HK-2 (cell line): ENCODE results near the gene TLE4.
"Not testable (repeated sequence)": the region's sequence is repeated elsewhere in the genome, so short reads cannot be mapped to it uniquely, and the experiment has no call there.

Experiments
- DNase-seq: peaks from one replicate; pipeline ENCODE4 v3.0.0-alpha.2; 2018; ENCODE audit not compliant: unreplicated experiment

TLE4 gene

DNA sequence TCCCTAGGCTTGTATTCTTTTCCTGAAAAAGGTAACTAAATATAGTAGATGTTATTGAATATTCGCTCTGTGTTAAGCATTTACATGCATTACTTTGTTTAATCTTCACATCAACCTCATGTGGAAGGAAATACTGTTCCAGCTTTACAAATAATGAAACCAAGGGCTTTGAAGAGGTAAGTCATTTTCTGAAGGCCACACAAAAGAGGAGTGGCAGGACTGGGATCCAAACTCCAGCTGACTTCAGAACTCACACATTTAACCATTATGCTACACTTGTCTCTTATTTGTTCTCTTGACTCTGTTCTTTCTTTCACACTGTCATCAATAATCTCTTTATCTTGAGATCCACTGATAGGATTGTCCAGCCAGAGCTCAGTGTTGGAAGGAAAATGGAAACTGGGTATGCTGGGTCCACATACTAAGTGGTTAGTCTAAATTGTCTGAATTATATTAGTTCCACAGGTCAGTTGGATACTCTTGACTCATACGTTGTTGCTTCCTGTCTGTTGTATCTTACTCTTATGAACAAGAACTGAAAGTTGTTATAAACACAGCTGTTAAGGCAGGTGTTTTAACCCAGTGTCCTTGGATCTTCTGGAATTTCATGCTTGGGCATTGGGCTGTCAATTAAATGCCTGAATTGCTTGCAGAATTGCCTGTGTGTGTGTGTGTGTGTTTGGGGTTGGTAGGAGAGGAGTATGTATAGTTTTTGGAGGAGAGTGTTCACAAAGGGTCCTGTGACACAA, 65.6 kb downstream of the TLE4 start:
- no peak for DNase-seq

DNA sequence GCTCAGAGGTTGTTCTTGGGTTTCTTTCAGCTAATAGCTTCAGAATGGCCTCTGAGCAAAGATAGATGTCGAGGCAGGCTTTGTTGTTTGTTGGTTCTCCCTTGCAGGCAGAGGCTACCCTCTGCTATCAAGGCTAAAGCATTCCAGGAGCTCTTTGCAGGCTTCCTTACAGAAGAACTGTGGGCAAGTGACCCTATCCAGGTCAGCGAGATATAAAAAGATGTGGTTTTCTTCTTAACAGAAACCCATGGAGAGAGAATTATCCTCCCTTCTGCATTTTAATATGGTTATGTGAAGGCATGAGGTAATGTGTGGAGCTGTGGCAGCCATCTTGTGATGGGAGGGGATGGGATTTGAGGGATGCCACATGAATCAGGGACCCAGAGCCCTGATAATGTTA, 67.0 kb downstream of the TLE4 start:
- no peak for DNase-seq

DNA sequence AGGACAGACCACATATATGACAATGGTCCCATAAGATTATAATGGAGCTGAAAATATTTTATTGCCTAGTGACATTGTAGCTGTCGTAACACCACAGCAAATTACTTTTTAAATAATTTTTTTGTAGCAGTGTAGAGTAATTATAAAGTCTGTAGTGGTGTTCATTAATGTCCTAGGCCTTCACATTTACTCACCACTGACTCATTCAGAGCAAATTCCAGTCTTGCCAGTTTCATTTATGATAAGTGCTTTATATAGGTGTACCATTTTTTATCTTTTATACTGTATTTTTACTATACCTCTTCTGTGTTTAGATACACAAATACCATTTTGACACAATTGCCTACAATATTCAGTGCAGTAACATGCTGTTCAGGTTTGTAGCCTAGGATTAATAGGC, 67.6 kb downstream of the TLE4 start:
- no peak for DNase-seq

DNA sequence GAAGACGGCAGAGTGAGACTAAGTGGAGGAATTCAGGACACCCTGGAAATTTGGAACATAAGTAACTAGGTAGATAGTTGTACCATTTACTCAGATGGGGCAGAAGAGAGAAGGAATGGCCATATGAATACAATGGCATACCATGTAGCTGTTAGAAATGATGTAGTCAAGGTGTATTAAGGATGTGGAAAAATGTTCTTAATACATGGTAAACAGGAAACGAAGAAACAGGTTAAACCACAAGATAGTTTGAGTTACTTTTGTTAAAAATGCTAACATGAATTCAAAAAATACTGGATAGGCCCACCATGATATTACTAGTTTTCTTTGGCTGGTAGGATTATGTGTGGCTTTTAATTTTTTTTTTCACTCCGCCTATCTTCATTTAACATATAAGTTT, 68.3 kb downstream of the TLE4 start:
- not testable (repeated sequence) for DNase-seq

DNA sequence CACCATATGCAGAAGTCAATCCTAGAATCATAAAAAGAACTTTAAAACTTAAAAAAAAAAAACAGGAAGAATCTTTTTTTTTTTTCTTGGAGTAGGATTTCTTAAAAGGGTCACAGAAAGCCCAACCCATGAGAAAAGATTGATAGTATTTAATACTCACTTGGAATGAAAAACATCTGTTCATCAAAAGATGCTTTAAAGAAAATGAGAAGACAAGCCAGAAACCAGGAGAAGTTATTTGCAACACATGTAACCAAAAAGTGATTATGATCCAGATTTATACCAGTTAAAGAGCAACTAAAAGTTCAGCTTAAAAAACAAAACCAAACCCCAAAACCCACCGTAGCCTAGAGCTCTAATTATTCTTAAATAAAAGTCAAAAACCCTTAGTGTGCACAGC, 69.3 kb downstream of the TLE4 start:
- no peak for DNase-seq

DNA sequence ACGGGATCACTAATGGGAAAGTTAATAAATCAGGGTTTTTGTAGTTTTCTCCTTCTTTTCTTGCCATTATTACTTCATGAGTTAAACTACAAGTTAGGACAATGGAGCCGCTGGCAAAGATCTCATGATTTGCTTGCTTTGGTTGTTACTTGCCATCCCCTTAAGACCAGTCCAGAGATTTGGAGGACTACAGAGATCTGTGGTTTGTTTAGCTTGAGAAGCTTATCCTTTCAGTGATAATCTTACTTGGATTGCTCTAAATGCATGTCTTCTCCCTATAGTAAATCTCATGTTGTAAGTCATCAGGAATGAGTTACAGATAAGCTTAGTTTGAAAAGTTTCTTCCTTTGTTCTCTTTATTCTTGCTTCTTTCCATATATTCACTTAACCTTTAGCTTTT, 70.9 kb downstream of the TLE4 start:
- DNase-seq: no peak

DNA sequence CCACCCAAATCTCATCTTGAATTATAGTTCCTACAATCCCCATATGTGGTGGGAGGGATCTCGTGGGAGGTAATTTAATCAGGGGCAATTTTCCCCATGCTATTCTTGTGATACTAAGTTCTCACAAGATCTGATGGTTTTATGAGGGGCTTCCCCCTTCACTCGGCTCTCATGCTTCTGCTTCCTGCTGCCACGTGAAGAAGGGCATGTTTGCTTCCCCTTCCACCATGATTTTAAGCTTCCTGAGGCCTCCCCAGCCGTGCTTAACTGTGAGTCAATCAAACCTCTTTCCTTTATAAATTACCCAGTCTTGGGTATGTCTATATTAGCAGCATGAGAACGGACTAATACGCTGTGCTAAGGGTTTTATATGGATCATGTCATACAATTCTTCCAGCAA, 72.3 kb downstream of the TLE4 start:
- no peak for DNase-seq

DNA sequence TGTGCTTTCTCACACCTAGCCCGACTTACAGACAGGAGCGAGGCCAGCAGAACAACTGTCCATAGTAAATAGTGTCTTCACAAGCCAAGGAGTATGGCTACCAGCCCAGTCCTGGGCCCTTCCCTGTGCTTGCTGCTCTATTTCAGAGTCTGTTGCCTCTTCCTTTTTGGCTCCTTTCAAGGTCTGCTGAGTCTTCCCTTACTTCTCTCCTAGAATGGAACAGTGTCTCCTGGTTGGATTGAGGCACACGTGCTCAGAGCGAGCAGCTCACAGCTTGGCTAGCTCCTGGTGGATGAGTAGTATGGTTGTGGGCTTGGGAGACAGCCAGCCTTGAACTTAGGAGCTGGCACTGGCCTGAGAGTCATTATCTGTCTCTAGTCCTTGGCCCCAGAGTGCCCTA, 72.8 kb downstream of the TLE4 start:
- DNase-seq: no peak

DNA sequence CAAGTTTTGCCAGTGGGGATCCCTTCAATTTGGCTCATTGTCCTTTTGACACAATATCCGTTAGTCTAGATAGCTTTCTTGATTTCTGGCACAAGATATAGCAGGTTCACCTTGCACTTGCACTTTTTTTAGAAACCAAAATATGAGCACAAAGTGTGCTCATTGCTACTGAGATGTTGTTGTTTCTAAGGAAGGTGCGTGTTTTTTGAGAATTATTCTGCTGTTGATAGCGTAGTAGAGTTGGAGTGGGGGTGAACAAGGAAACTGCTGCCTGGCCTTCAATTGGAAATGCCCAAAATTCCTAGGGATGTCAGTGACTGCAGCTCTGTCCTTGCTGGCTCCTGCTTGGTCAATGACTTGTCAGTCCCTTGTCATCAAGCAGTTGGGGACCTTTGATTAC, 73.3 kb downstream of the TLE4 start:
- DNase-seq: no peak

DNA sequence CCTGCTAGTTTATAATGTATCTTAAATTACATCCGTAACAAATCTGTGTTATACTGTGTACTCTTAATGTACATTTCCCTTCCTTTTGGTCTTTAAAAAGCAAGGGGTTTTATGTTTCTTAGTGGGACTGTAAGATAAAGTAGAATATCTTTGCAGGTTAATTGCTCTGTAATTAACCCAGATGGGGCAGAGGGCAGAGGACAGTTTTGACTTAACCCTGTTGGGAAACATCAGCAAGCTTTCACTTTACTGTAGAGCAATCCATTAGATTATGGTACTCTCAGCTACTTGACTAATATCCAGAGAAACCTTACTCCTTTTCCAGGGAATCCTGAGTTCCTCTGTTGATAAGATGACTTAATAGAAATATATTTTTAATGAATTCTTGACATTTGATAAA, 74.3 kb downstream of the TLE4 start:
- DNase-seq: no peak

DNA sequence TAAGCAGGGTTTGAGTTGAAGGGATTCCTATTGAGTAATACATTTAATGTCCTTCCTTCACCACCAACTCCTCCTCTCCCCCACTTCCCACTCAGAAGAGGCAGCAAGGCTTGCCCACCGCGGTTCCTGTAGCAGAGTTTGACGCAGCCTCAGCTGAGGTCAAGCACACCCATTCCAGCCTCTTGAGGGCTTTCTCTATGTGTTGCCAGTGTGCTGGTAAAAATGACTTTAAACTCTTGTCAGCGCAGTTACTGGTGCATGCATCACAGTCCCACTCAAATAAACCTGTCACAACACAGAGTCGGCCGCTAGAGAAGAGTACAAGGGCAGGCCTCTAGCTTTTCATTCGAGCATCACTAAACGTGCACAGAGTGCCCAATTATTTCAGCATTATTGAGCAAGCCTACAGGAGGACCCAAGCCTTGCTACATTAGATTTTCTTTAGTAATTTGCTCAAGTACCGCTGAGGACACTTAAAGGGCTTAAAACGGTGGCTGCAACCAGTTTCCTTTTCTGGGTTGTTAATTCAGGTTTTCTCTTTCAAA, 79.6 kb downstream of the TLE4 start:
- no peak for DNase-seq

DNA sequence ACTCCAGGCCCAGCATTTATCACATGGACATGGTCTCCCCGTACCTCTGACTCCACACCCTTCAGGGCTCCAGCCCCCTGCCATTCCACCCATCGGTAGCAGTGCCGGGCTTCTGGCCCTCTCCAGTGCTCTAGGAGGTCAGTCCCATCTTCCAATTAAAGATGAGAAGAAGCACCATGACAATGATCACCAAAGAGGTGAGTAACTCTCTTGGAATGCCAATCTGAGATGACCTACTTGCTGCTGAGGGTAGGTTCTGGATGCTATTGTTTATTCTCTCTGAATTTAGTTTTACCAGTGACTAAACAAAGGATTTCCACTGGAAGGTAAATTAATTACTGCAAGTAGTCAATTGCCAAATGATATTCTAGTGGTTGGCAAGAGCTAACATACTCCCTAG, 80.8 kb downstream of the TLE4 start:
- no peak for DNase-seq

DNA sequence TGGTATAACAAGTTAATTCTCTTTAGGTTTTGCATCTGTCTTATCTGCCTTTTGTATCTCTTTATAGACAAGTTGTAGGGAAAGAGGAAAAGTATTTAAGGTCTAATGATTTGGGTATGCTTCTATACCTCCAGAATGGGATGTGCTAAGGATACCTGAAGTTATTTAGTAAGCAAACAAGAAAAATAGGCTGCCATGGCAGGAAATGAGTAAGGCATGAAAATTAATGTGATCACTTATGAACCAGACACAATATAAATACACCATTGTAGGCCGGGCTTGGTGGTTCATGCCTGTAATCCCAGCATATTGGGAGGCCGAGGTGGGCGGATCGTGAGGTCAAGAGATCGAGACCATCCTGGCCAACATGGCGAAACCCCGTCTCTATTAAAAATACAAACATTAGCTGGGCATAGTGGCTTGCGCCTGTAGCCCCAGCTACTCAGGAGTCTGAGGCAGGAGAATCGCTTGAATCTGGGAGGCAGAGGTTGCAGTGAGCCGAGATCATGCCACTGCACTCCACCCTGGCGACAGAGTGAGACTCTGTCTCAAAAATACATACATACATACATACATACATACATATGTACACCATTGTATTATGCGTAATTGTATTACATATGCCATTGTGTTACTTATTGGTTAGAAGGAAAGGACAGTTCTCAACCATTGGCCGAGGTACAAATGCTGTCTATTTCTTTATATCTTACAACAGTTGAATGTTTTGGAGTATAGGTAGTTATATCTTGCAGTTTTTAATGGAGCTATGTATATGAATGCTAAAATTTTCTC, 83.0 kb downstream of the TLE4 start:
- DNase-seq: not testable (repeated sequence)

DNA sequence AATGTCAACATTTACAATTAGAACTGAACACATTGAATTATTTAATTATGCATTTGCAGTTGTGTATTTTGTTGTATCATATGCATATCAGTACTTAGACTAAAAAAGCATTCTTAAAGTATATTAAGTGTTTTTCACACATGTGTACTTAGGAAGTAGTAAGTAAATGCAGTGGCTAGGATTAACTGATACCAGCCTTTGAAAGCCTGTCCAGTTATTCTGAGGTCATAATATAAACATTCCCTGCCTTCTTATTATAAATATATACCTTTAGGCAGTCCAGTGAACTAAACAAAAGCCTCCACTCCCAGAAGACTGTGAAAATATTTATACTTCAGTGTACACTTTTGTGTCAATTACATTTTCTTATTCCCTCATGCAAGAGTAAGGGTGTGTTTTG, 83.8 kb downstream of the TLE4 start:
- DNase-seq: no peak

DNA sequence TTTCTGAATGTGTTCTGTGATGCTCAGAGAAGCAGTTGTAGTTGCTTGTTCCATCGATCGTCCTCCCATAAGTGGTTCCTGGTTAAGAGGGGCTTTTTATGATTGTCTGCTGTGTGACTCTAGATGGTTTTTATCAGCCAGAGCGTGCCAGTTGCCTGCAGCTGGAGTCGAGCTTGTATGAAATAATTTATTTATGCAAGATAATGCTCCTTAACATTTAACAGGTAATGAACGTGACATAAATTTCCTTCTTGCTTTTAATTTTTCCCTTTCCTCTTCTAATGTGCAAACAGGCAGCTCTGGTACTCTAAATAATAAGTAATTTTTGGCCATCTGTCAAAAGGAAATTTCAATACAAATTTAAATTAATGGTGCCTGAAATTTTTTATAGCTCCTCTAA, 84.4 kb downstream of the TLE4 start:
- no peak for DNase-seq

DNA sequence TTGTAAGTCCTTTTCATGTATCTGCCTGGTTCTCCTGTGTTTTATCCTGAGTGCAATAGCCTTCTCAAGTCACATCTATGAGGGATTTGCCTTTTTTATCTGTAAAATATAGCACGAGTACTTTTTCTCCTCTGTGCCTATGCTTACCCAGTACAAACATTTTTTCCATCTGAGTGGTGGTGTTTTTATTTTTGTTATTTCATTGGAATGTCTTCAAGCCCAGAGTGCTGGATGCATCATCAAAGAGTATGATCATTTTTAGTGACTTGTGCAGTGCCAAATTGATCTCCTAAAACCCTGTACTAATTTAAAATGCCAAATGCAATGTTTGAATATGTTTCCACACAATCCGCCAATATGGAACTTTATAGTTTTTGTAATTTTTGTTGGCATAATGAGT, 86.1 kb downstream of the TLE4 start:
- DNase-seq: no peak

DNA sequence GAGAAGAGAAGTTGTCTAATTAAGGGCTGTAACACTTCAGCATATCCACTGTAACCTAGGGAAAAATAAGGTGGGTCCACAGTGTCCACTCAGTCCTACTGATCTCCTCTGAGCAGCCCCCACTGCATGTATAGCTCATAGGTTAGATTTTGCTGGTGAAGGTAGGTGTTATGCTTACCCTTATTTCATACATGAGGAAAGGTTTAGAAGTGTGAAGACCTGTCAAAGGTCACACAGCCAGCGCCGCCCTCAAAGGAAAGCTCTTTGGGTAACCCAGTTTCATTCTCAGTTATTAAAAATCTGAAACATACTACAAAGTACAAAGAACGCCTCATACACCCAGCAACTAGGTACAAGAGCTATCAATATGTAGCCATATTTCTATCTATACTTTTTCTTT, 87.2 kb downstream of the TLE4 start:
- no peak for DNase-seq

DNA sequence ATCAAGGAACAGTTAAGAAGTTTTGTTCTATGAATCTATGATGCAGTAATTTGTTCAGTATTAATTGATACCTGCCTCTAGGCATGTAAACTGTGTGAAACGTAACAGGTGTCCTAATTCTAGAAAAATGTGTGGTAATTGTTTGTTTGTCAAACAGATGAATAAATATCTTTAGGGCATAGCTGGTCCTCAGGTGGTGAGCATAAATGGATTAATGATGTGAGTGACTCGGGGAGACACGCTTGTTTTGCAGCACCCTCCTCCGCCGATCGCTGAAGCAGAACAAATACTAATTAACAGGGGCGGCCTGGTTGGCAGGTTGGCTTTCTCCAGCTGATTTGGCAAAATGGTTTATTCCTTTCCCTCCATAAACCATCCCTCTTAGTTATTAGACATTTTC, 88.8 kb downstream of the TLE4 start:
- no peak for DNase-seq

DNA sequence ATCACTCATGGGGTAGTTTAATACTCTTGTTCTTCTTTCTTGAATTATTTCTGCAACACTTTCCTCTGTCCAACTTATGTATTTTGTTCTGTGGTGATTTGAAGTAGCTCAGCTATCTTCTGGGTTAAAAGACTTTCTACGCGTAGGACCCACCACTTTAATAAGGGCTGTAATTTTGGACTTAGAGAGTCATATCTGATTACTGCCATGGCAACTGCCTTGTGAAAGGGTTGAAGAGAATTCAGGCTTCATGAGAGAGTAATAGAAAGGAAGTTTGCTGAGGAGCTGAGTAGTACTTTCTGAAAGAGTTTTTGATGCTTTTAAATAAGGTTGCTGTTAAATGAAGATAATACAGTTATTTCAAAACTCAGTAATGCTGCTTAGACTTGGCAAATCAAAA, 89.5 kb downstream of the TLE4 start:
- DNase-seq: no peak

DNA sequence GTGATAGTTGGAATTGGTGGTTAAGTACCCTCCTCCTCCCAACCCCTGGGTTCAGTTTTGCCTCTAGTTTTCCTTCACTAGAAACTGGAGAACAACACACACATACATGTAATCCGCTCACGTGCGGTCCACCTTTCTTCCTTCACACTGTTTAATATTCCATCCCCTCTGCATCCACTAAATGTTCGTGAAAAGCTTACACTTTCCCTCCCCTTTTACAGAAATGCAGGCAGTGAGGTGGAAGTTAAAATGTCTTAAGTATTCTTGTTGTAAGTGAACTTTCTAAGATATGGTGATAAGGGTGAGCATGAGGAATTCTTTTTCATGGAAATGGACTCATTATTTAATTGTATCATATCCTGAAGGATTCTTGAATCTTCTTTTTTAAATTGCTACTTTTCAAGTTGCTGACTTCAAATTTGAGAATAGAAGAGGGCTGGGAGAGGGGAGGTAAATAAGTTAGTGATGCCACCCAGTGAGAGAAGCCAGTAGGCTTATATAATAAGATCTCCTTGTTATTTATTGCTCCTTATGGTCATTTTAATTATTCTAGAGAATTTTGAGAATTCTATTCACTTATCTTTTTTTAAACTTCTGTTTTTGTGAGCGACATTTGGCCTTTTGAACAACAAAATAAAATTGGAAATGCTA, 90.2 kb downstream of the TLE4 start:
- no peak for DNase-seq

DNA sequence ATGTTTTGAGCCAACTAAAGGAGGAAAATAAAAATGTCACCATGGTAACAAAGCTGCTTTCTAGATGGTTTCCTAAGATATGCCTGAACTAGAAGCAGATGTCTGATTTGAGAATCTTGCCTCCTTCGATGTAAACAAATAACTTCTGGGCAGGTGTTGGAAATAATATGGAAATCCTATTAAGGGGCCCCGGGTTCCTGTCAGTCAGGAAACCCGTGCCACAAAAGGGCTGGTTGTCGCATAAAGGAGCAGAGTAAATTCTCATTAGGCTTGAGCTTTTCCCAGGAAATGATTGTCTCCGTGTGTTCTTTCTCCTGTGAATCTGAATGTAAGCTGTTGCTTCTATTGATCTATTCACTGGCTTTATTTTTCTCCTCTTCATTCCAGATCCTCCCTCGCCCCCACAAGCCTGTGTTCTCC, 90.8 kb downstream of the TLE4 start:
- DNase-seq: no peak

DNA sequence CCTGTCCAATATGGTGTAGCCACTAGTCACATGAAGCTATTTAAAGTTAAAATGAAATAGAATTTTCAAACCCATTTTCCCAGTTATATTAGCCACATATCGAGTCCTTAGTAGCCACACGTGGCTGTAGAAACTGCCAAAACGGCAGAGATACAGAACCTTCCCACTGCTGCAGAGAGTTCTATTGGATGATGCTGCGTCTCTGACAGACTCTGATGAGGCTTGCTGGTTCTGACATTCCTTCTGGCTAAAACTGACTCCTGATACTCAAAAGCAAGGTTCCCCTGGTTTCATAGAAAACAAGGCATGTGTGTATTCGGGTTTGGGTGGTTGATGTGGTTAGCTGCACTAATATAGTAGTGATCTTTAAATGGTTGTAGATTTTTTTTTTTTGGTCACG, 91.5 kb downstream of the TLE4 start:
- no peak for DNase-seq

DNA sequence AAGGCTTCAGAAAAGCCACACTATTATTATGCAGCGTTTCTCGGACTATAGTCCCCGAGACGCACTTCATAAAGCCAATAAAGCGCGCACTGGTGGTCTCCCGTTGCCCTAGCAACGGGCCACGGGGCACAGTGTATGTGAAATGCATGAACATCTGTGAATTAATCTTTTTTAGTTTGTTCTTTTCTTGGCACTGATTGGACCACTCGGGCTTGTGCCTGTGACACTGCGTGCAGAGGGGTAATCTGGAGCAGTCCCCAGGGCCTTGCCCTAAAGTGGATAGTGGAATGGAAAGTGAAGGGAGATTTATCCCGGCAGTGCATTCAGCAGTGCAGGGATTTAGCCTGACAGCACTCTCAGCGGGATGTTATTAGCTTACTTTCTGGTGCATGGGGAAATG, 92.1 kb downstream of the TLE4 start:
- no peak for DNase-seq
